ENCODE measurements around the gene MRM3. TPM values are rescaled to one million over a fixed set of nuclear protein-coding genes. Genes with fewer than 3 reads are reported as not detected.

Gene MRM3
- total RNA-seq, 6 experiments from 2014 or later = 10.0 to 18.1 (median 13.4) TPM

GRCh38 chr17:794876-795275, 12.7 kb downstream of the MRM3 start:
- peak overlapping the region in 1 of 3 donors; percentile 18 for H3K4me3 ChIP-seq
- no peaks in the 10 kb centered on the region for H3K9me3 ChIP-seq
- ATAC-seq (peak; percentile 92 to 98 (median 94)), DNase-seq (peak; percentile 81 to 87 (median 83))
- H3K27me3 ChIP-seq = no peaks in the 10 kb centered on the region
- intact Hi-C loops (cut with DNase I) = loop anchor here (5.0 to 10.0 kb wide), 2 partner anchors 197 to 260 kb away; no protein-coding TSS in a partner anchor
- H3K27ac ChIP-seq = peak overlapping the region in 1 of 3 donors; percentile 5
- peaks cover 0 to 4% (median 0%) of the 10 kb centered on the region in 4 donors for H3K4me1 ChIP-seq
- no peak for TF ChIP-seq POLR2A (IDR thresholded peaks at IDR 0.05)
- TF ChIP-seq, protein P1, sequence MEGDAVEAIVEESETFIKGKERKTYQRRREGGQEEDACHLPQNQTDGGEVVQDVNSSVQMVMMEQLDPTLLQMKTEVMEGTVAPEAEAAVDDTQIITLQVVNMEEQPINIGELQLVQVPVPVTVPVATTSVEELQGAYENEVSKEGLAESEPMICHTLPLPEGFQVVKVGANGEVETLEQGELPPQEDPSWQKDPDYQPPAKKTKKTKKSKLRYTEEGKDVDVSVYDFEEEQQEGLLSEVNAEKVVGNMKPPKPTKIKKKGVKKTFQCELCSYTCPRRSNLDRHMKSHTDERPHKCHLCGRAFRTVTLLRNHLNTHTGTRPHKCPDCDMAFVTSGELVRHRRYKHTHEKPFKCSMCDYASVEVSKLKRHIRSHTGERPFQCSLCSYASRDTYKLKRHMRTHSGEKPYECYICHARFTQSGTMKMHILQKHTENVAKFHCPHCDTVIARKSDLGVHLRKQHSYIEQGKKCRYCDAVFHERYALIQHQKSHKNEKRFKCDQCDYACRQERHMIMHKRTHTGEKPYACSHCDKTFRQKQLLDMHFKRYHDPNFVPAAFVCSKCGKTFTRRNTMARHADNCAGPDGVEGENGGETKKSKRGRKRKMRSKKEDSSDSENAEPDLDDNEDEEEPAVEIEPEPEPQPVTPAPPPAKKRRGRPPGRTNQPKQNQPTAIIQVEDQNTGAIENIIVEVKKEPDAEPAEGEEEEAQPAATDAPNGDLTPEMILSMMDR (IDR thresholded peaks at IDR 0.05) = peak; percentile 76 to 92 (median 88)
- 9% methylated on average over 13 of the region's 18 CpGs for WGBS (ENCODE audit: insufficient coverage, low coverage, low lambda C conversion rate, missing lambda C conversion rate)
- peaks cover 0 to 15% (median 2%) of the 10 kb centered on the region in 4 donors for H3K36me3 ChIP-seq

DNA sequence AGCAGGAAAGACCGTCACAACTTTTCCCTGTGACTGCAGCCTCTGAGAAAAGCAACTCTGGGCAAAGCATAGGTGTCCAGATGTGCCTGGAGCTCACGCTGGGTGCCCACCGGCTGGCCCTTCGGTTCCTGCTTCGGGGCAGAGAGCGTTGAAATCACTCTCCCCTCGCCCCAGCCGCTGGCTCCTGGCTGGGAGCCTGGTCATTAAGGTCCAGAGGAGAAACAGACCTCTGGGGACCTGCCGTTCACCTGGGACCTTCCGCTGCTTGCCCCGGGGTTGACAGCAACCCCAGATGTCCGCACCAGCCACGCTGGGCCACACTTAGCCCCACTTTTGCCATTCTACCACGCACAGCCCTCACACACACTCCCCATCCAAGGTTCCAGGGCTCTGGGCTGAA, 13.1 kb downstream of the MRM3 start:
- no peak for DNase-seq
- H3K4me3 ChIP-seq = peak overlapping the region in 1 of 3 donors; percentile 18

GRCh38 chr17:795721-796120, 13.6 kb downstream of the MRM3 start:
- TF ChIP-seq POLR2A (IDR thresholded peaks at IDR 0.05) = no peak
- TF ChIP-seq, protein P1 (IDR thresholded peaks at IDR 0.05) = no peak
- peaks cover 0 to 15% (median 0%) of the 10 kb centered on the region in 4 donors for H3K36me3 ChIP-seq
- H3K27me3 ChIP-seq = no peaks in the 10 kb centered on the region
- 73% methylated on average over 9 of the region's 9 CpGs for WGBS (ENCODE audit: insufficient coverage, low coverage, low lambda C conversion rate, missing lambda C conversion rate)
- no peak for ATAC-seq
- H3K27ac ChIP-seq = no peak overlapping the region
- H3K4me1 ChIP-seq = peaks cover 0 to 4% (median 0%) of the 10 kb centered on the region in 4 donors
- no peaks in the 10 kb centered on the region for H3K9me3 ChIP-seq
- H3K4me3 ChIP-seq = no peak overlapping the region
- peak in 1 of 3 donors; percentile 22 for DNase-seq
- intact Hi-C loops (cut with DNase I) = loop anchor here (5.0 to 10.0 kb wide), 2 partner anchors 197 to 259 kb away; no protein-coding TSS in a partner anchor

More for the DNA sequence above, 13.1 kb downstream of the MRM3 start:
- WGBS (ENCODE audit: insufficient coverage, low coverage, low lambda C conversion rate, missing lambda C conversion rate) = 77% methylated on average over 5 of the region's 14 CpGs
- H3K27me3 ChIP-seq = no peaks in the 10 kb centered on the region
- H3K9me3 ChIP-seq = no peaks in the 10 kb centered on the region
- TF ChIP-seq, protein P1 (IDR thresholded peaks at IDR 0.05) = no peak
- no peak for TF ChIP-seq POLR2A (IDR thresholded peaks at IDR 0.05)
- peaks cover 0 to 15% (median under 1%) of the 10 kb centered on the region in 4 donors for H3K36me3 ChIP-seq
- peak overlapping the region in 1 of 3 donors; percentile 5 for H3K27ac ChIP-seq
- no peak for ATAC-seq
- H3K4me1 ChIP-seq = peaks cover 0 to 4% (median 0%) of the 10 kb centered on the region in 4 donors
- intact Hi-C loops (cut with DNase I) = loop anchor here (5.0 to 10.0 kb wide), 2 partner anchors 197 to 260 kb away; no protein-coding TSS in a partner anchor

DNA sequence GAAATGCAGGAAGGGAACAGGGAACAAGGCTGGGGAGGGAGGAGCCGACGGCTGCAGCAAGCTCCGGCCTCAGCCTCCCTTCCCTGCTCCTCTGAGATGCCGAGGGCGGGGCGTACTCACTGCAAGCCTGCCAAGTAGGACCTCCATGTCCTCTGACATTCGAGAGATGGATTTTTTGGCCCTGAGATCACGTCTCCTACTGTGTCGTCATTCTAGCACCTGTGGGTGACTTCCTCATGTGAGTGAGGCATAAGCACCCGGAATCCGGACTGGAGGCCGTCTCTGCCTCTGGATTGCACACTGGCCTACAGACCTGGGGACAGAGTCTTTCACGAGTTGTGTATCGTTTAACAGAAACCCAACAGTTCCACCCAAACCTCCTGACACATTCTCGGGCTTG, 14.5 kb downstream of the MRM3 start:
- H3K4me3 ChIP-seq = no peak overlapping the region
- peaks cover 0 to 5% (median 0%) of the 10 kb centered on the region in 4 donors for H3K4me1 ChIP-seq
- 78% methylated on average over 5 of the region's 15 CpGs for WGBS (ENCODE audit: insufficient coverage, low coverage, low lambda C conversion rate, missing lambda C conversion rate)
- peaks cover 0 to 9% (median 0%) of the 10 kb centered on the region in 4 donors for H3K36me3 ChIP-seq
- no peak overlapping the region for H3K27ac ChIP-seq
- no peaks in the 10 kb centered on the region for H3K27me3 ChIP-seq
- no peaks in the 10 kb centered on the region for H3K9me3 ChIP-seq
- intact Hi-C loops (cut with DNase I) = loop anchor here (5.0 to 10.0 kb wide), 2 partner anchors 196 to 258 kb away; no protein-coding TSS in a partner anchor
- TF ChIP-seq POLR2A (IDR thresholded peaks at IDR 0.05) = no peak
- TF ChIP-seq, protein P1 (IDR thresholded peaks at IDR 0.05) = no peak
- DNase-seq (no peak), ATAC-seq (no peak)
